ENCODE measurements around the gene CLCNKA.

Gene CLCNKA

GRCh38 chr1:15992187-15992553, 29.7 kb upstream of the CLCNKA start:
- TF ChIP-seq ZFX (IDR thresholded peaks at IDR 0.05; ENCODE audit: borderline replicate concordance), result no peak
- TF ChIP-seq CTCF (IDR thresholded peaks at IDR 0.05), result no peak
- H3K27ac ChIP-seq, result no peak overlapping the region

GRCh38 chr1:15992582-15993500, 29.0 kb upstream of the CLCNKA start:
- no peak overlapping the region for H3K27ac ChIP-seq
- no peak for TF ChIP-seq CTCF (IDR thresholded peaks at IDR 0.05)
- TF ChIP-seq ZFX (IDR thresholded peaks at IDR 0.05; ENCODE audit: borderline replicate concordance), result no peak

GRCh38 chr1:15993666-15994065, 28.2 kb upstream of the CLCNKA start:
- TF ChIP-seq CTCF (IDR thresholded peaks at IDR 0.05) (no peak), ZFX (IDR thresholded peaks at IDR 0.05; ENCODE audit: borderline replicate concordance) (no peak)
- H3K27ac ChIP-seq, result no peak overlapping the region

- TF ChIP-seq CTCF (IDR thresholded peaks at IDR 0.05), result no peak
- TF ChIP-seq ZFX (IDR thresholded peaks at IDR 0.05; ENCODE audit: borderline replicate concordance), result no peak
- H3K27ac ChIP-seq, result no peak overlapping the region
Observed at GRCh38 chr1:15994081-15994480, 27.8 kb upstream of the CLCNKA start.

GRCh38 chr1:15994590-15995351, 27.1 kb upstream of the CLCNKA start:
- H3K27ac ChIP-seq, result no peak overlapping the region
- TF ChIP-seq ZFX (IDR thresholded peaks at IDR 0.05; ENCODE audit: borderline replicate concordance) (no peak), CTCF (IDR thresholded peaks at IDR 0.05) (peak; percentile 82)

- no peak overlapping the region for H3K27ac ChIP-seq
- TF ChIP-seq ZFX (IDR thresholded peaks at IDR 0.05; ENCODE audit: borderline replicate concordance) (no peak), CTCF (IDR thresholded peaks at IDR 0.05) (no peak)
Observed at GRCh38 chr1:15997076-15997585, 24.7 kb upstream of the CLCNKA start.
